ENCODE measurements around the gene NR6A1.

GRCh38 chr9:124810663-124811355 lies 39.7 kb upstream of the NR6A1 start:
- TF ChIP-seq POLR2A (IDR thresholded peaks at IDR 0.05; ENCODE audit: low read depth) (no peak), CTCF (IDR thresholded peaks at IDR 0.05) (no peak), POLR2AphosphoS5 (IDR thresholded peaks at IDR 0.05) (no peak), EP300 (IDR thresholded peaks at IDR 0.05) (no peak)

Measured in esophagus muscularis mucosa (tissue), 4 donors.